NCI-H2196 (cell line): ENCODE results near the gene NAALADL2.
"Not testable (repeated sequence)": the region's sequence is repeated elsewhere in the genome, so short reads cannot be mapped to it uniquely, and the experiment has no call there.

Experiments used
- DNase-seq: peaks from one replicate; lab custom pipeline; 2025; ENCODE audit not compliant: unreplicated experiment; lab: John Stamatoyannopoulos, UW

The NAALADL2 gene

DNA sequence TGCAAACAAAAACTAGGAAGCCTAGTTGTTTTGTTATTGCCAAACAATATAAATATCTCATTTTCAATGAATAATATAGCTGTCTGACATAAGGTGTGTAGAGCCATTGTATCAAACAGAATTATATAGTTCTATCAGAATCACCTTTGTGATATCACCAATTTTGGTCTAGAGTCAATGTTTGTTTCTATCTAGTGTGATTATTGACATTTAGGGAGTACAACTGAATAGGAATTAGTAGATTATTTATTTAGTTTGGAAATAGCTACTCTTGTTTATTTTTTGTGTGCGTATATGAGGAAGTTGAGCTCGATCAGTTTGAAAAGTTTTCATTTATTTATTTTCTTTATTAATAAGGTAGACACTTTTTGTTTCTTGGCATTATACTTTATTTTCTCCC is 389.7 kb downstream of the NAALADL2 start:
- no peak for DNase-seq

DNA sequence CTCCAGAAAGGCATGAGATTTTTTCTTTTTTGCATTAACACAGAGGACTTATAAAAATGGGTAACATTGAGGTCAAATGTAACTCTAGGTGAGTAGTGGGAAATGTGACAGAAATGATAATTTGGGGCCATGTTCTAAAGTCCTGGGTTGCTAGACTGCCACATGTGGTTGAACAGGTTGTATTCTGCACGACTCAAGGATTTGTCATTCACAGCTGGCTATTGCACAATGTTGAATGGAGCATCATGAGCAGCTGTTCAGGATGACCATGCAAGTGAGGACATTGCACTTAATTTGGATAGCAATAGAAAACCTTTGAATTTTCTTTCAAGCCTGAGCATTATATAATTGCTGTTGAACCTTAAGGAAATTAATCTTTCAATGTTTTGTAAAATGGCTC is 396.6 kb downstream of the NAALADL2 start:
- DNase-seq = no peak

DNA sequence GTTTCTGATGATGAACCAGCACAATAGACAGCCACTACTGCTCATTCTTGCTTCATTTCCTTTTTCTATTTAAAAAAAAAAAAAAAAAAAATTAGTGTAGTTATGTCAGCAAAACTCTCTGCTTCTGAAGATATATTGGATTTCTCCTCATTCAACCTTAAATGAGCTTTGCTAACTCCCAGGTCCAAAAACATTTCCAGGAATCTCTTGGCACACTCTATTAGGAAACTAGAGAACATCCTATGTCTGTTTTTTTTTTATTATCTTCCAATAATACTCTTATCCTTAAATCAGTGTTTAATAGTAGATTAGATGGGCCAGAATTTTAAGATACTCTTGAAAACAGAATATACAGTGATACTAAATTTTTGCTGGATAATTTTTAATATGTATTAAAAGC is 398.0 kb downstream of the NAALADL2 start:
- no peak for DNase-seq

DNA sequence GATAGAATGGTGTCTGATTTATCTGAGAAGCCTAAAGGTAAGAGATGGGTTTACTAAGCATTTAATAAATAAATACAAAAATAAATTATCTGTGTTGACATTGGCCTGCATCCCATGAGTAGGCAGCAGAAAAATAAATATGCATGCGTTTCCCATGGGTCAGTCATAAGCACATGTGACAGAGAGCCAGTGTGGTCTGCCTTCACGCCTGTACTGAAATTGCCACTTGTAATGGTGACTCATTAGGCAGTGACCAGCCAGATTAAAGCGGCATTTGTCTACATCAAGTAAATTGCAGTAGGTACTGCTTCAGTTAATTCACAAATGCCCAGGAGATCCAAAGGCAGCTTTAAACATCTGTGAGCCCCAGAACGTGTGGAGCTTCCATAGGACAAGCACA is 399.6 kb downstream of the NAALADL2 start:
- peak; percentile 17 for DNase-seq

DNA sequence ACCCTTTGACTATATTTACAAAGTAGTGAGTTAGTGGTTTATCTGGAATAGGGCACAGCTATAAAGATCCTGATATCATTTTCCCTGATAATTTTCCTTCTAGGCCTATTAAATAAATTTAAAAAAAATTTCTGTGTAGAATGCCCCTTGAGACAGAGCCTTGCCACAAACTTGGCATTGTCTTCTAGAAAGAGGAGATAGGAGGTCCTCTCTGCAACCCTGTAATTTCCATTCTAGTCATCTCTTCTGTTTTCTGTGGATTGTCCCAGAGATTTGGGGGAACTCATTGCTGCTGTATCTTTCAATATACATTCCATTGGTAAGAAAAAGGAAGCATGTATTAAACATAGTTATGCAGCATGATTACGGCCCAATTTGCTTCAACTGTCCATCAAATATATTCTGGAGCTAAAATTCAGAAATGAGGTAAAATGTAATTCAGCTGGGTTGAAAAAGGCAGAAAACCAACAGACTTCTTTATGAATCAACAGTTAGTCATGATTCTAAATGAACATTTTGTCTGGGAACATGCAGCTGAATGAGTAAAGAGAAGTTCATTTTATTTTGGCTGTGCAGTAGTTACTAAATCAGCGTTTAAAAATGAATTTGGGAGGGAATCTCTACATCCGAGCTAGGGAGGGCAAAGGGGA is 401.1 kb downstream of the NAALADL2 start:
- no peak for DNase-seq

DNA sequence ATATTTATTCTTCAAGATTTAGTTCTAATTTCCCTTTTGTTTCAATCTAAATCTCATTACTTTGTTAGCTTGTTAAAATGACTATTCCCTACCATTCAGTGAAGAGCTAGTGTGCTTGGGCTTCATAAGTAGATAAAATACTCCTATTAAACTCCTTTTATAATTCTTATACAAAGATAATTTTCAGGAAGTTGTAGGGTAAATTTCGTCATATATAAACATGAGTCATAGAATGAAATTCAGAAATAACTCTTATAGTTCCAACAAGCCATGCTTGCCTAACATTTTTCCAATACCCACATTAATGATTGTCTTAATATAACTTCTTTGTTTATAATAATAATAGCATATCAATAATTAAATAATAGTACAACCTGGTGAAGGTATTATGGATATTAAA is 407.3 kb downstream of the NAALADL2 start:
- no peak for DNase-seq

DNA sequence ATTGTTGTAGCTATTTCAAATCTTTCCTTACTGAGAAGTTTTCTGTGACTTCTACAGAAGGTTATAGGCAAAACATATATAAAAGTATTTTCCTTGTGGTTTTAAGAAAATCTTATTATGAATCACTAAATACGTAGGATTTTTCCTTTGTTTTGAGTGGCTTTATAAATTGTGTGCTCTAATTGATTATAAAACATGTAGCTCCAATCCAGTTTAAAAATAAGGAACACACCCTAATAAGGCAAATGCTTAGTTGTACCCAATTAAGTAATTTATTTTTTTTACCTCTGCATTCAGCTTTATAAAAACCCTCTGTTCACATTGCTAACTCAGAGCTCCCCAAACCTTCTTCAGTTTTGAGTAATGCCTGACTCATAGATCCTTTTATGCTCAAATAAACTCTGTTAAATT is 408.0 kb downstream of the NAALADL2 start:
- no peak for DNase-seq

DNA sequence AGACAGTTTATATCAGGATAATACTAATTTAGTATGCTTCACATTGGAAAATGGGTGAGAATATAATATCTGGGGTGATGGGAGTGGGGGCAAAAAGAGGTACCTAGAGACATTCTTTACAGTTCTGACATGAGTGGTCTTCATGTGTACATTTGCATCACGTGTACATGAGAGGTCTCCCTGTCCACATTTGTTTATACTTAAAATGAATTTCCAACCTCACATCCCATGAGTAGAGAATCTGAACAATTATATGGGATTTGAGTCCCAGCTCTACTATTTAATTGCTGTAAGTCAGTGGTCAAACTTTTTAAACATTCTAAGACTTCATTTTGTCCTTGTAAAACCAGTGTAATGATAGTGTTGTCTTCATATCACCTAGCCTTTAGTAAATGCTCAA is 408.4 kb downstream of the NAALADL2 start:
- DNase-seq = no peak

DNA sequence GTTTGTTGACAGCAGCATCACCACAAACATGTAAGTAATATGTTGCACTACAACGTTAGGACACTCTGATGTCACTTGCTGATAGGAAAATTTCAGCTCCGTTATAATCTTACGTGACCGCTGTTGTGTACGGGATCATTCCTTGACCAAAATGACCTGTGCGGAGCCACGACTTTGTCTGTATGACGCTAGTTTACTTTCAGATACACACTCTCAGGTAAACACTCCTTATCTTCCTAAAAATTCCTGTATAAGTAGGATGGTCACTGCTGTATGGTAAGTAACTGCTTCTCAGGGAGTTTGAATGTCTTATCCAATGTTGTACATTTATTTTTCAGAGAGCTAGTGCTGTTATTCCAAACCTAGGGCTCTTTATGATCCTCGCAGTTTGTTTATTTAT is 410.3 kb downstream of the NAALADL2 start:
- no peak for DNase-seq

DNA sequence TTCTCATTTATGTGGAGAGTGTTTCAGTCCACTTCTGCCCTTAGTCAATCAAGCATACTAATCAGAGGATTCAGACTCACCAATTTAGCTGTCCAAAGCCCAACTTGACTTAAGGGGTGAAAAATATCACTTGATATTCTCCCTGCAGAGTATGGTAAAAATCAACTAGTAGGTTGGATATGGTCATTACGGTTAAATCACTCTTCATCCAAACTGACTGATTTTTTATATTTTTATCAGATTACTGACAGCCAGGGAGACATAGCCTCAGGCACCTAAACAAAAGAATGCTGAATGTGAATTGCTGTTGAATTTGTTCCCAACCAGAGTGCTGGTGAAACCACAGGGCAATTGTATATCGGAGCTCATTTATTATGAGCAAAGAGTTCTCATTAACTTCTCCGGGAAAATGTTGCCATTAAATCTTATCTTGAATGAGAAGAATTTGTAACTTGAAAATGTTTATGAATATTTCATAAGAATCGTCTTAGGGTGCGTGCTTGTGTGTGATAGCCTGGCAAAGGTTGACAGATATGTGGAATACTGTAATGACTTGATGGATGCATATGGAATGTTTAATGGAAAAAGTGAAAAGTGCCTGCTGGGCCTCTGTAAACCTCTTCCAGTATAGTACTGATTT is 411.2 kb downstream of the NAALADL2 start:
- no peak for DNase-seq

DNA sequence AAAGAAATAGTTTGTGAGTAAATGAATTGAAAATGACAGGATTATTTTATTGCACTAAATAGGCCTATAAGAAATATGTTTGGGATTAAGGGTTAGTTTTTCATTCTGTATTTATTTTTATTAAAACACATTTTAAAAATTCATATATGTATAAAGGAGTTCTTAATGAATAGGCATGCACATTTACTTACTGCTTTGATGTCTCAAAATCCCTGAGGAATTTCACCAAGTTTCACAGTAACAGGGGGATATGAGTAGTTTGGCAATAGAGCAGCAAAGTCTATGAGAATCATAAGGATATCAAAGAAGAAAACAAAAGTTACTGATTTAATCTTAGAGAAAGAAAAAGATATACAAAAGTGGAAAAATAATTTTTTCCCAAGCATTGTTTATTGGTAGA is 411.7 kb downstream of the NAALADL2 start:
- no peak for DNase-seq

DNA sequence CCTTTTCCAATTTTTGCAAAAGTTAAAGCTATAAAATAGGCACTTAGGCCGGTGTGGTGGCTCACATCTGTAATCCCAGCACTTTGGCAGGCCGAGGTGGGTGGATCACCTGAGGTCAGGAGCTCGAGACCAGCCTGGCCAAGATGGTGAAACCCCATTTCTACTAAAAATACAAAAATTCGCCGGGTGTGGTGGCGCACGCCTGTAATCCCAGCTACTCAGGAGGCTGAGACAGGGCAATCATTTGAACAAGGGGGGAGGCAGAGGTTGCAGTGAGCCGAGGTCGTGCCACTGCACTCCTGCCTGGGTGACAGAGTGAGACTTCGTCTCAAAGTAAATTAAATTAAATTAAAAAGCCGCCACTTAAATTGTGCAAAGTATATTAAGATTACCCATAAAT is 412.3 kb downstream of the NAALADL2 start:
- not testable (repeated sequence) for DNase-seq

DNA sequence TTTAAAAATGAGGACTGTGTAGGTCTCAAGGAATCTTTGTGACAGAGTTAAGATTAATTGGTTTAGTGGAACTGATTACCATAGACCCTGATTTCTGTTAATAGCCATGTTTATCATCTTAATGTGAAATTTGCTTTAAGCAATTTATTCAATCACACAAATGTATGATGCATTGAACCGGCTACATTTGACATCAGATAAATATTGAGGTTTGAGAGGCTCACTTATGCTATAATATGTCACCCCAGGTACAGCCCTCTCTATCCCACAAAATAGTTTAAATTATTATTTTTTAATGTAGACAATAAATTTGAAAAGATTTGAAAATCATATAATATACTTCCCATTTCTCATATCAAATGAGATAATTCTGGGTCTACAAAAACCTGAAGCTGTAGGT is 413.3 kb downstream of the NAALADL2 start:
- DNase-seq = no peak

DNA sequence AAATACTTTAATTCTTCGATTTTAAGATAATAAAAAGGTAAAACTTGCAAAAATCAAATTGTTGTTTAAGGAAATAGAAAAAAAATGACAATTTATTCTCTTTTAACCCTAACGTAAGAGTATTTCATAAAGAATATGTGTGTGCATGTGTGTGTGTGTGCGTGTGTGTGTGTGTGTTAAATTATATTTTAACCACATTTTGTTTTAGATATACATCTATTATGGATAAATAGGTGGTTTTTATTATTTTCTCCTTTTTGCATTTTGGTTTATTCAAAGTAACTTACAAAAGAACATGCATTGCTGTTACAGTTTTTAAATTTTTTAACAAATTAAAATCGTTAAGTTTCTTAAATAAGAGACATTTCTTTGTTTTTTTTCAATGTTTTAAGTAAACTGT is 414.4 kb downstream of the NAALADL2 start:
- DNase-seq = no peak

DNA sequence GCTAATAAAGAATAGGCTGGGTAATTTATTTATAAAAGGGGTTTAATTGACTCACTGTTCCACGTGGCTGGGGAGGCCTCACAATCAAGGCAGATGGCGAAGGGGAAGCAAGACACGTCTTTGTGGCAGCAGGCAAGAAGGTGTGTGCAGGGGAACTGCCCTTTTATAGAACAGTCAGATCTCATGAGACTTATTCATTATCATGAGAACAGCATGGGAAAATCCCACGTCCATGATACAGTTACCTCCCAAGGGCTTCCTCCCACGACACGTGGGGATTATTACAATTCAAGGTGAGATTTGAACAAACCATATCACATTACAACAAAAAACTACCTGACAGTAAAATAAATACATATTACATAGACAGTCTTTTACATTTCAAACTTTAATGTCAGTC is 414.9 kb downstream of the NAALADL2 start:
- DNase-seq = no peak

DNA sequence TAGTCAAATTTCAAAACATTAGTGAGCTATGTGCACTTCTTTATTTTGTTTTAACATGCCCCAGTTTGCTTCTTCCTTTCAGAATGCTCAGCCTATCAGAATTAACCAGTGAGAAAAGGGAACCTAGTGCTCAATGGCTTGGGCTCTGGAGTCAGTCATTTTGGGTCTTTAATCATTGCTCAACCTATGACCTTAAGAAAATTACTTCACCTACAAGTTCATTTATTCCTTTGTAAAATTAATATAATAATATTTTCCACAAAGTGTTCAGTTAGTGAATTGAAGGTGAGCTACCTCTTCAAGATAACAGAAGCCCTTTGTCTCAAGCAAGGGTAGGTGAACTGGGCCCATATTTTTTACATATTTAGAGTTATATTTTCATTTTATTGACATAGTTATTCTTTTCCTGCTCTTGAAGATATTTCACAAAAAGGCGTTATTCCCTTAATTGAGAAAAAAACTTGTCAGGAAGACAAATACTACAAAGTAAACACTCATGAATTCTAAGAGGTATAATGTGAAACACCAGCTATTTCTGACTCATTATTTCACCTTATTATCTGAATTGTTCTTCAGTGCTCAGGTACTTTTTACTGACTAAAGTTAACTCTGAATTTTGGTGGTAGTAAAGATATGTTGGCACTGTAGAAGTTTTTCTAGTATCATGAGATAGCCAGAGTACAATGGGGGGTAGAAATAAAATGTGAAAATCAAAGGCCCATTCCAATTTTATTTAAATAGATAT is 415.5 kb downstream of the NAALADL2 start:
- peak; percentile 28 for DNase-seq

DNA sequence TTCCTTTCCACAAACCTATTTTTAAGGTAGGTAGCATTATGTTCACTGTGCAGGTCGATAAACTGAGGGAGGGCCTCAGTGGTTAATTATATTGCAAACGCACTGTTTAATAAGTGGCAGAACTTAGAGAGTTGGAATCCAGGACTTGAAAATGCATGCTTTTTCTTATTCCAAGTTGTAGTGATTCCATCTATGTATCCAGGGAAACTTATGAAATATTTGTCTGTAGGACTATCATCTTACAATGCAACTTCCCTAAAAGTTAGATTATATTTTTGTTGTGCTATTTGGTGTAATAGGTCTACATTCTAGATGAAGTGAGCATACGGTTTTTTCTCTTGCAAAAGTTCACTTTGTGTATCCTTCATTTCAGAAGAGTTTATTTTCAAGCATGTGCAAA is 419.5 kb downstream of the NAALADL2 start:
- DNase-seq = no peak

DNA sequence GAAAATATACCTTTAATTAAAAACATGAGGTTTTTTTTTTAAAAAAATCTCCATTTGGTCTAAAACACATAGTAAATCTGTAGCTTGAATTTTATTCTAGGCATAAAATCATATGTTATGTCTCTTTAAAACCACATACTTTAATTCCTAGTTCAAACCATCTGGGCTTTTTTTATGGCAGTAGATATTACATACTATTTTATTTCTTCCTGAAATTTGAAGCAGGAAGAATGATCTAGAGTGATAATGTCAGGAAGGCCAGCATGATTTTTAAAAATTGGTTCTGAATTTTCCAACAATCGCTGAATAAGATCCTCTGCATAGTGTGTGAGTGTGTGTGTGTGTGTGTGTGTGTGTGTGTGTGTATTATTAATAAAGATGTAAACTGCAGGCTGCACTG is 420.3 kb downstream of the NAALADL2 start:
- no peak for DNase-seq

DNA sequence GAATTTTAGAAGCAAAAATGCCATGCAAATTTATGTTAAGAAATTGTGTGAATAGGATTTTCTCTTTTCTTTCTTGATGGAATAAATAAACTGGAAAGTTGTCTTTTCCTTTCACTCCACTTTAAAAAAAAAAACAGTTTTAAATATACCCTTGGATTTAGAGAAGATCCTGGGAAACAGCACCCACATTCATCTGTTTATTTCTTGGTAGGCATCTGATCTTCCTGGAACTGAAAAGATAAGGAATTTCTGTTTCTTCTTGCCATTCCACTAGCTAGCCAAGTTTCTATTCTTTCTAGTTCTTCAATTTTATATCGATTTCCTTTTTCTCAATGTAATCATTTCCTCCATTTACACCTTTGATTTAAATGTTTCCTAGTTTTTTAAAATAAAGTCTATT is 420.8 kb downstream of the NAALADL2 start:
- no peak for DNase-seq

DNA sequence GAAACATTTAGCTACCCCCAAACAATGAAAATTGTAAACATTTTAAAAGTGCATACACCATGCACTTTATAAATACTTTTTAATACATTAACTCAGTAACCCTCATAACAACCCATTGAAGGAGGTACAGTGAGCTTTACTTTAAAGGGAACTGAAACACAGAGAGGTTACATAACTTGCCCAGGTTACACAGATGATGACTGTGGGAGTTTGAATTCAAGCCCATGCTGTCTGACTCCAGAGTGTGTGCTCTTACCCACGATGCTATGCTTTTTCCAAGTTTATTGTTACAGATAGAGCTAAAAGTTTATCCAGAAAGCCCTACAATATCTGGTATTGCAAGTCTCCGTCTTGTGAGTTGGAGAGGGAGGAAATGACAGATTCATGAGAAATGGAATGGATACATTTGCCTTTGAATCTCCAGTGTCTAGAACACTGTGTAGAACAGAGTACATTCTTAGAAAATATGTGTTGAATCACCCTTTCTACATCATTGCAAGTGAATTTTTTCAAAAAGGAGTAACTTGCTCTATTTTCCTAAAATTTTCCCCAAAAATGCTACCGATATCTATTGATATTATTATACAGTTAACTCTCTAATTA is 428.3 kb downstream of the NAALADL2 start:
- DNase-seq = no peak

DNA sequence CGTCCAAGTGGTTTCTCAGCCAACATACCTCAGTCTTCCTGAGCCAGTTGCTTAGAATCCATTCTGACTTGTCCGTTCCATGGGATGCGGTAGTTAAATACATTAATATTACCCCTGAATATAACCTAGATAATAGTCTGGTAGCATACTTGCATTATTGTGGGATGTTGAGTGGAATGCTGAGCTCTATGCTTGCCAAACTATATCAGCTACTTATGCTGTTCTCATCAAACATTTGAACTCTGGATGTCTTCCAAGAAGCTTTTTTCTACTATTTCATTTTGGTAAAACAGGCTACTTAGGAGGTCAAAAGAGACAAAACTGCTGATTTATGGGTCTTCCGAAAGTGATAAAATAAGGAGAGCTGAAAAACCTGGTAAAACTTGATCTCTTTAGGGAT is 429.5 kb downstream of the NAALADL2 start:
- no peak for DNase-seq

DNA sequence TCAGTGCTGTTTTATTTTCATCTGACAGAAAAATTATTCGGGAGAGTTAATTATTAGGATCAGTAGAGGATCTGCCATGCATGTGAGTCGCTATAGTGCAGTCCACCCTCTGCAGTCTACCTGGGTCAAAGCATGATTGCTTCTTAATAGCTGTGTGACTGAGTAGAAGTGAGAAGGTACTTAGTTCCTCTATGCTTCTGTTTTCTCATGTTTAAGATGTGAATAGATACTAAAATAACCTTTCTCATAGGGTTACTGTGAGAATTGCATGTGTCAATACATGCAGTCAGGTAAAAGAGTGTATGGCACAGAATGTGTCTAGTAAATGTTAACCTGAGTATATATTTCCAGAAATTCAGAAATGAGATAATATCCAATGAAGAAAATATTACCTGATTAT is 435.7 kb downstream of the NAALADL2 start:
- DNase-seq = no peak
